ENCODE results near the gene CIC. TPM values are rescaled to one million over a fixed set of nuclear protein-coding genes. Genes with fewer than 3 reads are reported as not detected.

Gene CIC
- polyA plus RNA-seq, 1 donor = 46.0 TPM

DNA sequence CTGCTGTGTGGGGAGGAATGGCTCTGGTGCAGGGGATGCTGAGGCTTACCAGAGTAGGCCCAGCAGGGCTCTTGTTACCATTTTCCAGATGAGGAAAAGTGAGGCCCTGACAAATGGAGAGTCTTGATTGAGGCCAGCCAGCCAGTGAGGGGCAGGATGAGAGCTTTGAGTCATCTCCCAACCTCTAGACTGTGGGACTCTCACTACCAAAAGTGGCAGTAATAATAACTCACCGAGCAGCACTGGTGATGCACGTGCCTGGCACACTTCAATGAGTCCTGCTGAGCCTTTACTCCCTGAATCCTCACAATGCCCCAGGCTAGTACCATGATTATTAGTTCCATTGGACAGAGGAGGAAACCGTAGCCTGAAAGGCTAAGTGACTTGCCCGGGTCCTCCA is 7.8 kb downstream of the CIC start:
- no peak for DNase-seq

DNA sequence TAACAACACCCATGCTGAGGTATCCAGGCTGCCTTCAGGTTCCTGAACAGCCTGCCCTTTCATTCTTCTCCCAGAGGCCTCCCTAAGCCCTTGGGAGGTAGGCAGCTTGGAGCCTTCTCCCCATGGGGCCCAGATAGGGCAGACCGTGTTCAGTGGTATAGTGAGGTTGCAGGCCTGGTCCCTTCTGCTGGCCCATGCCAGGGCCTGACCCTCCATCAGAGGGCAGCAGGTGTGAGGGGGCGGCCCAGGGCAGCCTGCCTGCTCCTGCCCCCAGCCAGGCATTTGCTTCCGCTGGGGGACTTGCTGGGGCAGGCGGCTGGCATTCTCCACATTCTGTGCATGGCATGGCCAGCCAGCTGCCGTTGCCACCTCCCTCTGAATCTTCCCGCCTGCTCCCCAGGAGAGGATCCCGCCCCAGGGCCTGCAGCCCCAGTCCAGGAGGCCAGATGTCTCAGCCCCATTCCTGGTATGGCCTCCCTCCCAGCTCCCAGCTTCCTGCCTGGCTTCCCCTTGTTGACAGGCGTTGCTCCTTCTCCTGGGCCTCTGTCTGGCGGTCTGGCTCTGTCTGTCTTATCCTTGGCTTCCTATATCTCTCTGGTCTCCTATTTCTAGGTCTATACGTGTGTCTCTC is 8.9 kb downstream of the CIC start:
- DNase-seq = no peak

DNA sequence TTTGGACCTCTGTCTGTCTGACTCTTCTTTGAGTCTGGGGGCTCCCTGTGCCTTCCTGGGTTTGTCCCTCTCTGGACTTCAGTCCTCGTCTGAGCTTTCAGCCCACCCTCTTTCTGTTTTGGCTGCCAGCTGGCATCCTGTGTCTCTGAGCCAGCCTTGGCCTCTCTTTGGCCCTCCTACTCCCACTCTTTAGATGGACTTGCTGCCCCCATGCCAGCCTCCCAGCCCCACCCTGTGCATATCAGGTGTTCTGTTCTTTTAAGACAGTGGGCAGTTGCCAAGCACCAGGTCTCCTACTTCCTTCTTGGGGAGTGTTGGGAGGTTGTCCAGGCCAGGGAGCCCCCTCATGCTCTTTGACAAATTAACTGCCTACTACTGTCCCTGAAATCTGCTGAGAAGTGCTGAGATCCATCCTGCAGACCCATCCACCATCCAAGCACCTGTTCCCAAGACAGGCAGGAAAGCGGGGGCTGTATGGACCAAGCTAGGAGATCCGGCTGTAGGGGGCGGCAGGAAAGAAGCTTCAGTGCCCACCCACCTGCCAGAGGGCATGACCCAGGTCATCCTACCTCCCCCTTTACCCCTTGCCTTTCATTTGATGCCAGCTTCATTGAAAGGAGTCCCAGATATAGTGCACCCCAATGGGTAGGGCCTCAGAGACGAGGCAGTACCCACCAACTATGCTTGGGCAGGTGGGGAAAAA is 9.6 kb downstream of the CIC start:
- no peak for DNase-seq

DNA sequence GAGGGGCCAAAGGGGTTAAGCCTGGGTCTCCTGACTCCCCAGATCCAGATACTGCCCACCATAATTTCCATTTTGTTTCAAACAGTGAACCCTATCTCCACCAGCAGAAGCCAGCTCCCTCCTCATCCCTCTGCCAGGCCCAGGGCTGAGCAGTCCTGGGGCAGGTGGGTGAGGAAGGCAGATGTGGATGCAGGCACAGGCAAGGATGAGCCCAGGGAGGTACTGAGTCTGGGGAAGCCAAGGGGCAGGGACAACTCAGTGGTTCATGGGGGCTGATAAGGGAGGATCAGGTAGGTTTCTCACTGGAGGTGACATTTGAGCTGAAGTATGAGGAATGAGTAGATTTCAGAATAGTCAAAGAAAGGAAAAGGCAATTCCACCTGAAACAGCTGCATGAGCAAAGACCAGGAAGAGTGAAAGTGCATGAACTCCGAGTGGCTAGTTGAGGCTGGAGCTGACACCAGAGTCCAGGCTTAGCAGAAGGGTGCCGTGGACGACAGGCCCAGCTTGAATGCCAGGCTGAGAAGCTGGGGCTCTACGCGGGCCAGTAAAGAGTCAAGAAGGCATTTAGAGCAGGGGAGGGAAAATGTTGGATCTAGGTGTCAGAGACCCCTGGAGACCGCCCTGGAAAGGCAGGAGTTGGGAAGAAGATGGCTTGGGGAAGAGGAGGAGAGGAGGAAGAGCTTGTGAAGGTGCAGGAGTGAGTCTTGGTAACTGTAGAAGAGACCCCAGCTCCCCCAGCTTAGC is 10.3 kb downstream of the CIC start:
- no peak for DNase-seq

DNA sequence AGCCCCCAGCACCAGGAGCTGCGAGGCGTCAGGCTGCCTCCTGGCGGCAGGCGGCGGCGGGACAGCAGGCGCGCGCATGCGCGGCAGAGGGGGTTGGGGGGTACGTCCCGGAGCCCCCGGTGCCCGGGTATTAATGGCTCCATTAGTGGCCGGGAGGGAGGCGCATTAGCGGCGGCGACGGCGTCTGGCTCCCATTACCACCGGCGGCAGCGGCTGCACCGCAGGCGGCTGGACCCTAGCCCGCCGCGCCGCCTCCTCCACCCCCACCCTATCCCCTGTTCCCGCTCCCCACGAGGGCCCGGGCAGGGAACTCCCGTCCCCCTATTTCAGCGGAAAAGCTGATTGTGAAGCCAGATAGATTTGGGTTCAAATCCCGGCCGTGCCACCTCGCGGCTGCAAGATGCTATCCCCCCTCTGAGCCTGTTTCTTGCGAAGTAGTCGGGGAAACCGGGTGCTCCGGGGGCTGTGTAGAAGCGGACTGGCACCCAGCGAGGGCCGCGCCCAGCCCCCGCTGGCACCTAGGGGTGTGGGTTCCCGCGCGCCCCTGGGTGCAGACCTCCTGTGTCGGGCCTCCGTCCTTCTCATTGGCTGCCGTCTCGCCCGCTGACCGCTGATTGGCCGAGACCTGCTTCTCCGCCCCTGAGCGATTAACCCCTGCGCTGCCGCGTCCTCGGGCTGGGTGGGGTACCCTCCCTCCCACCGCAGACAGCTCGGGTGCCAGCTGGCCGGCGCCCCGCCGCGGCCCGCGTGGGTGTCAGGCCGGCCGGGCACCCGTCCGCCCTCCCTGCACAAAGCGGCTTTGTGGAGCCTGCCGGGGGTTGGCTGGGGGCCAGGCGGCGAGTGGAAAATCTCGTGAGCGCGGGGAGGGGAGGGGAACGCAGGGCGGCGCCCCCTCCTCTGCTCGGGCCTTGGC is 11.1 kb downstream of the CIC start:
- no peak for DNase-seq

DNA sequence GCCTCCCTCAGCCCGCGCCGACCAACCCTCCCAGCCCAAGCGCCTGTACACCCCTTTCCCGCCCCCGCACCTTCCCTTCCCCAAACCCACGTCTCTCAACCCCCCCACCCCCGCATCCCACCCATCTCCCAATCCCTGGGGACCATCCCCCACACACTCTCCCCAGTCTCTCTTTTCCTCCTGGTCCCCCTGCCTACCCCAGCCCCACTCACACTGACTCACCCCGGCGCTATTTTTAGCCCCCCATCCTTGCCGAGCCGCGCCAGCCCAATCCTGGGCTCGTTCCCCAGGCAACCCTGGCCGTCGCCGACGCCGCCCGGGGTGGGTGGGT is 11.7 kb downstream of the CIC start:
- DNase-seq = no peak

DNA sequence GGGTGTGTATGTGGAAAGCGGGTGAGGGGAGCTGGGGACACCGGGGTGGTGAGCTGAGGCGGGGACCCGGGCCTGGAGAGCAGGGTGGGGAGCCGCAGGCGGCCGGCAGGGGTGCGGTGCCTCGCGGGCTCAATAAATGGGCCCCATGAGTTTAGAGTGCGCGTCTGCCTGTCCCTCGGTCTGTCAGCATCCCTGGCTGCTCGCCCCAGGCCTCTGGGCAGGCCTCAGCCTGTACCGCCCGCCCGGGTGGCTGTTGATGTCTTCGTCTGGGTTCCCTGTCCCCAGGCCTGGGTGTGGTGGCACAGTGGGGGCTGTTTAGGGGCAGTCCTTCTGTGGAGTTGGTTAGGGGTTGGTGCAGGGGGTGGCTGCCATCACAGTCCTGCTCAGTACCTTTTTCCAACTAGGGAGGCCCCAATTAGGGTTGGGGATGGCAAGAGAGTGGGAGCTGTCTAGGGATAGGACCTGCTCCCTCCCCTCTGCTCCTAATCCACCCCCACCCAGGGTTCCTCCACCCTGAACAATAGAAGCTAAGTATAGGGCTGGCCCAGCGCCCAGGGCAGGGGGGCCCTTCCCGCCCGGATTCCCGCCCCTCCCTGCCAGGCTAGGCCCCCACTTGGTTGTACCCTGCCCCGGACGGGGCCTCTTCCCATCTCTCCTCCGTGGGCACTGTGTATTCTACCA is 12.2 kb downstream of the CIC start:
- no peak for DNase-seq

DNA sequence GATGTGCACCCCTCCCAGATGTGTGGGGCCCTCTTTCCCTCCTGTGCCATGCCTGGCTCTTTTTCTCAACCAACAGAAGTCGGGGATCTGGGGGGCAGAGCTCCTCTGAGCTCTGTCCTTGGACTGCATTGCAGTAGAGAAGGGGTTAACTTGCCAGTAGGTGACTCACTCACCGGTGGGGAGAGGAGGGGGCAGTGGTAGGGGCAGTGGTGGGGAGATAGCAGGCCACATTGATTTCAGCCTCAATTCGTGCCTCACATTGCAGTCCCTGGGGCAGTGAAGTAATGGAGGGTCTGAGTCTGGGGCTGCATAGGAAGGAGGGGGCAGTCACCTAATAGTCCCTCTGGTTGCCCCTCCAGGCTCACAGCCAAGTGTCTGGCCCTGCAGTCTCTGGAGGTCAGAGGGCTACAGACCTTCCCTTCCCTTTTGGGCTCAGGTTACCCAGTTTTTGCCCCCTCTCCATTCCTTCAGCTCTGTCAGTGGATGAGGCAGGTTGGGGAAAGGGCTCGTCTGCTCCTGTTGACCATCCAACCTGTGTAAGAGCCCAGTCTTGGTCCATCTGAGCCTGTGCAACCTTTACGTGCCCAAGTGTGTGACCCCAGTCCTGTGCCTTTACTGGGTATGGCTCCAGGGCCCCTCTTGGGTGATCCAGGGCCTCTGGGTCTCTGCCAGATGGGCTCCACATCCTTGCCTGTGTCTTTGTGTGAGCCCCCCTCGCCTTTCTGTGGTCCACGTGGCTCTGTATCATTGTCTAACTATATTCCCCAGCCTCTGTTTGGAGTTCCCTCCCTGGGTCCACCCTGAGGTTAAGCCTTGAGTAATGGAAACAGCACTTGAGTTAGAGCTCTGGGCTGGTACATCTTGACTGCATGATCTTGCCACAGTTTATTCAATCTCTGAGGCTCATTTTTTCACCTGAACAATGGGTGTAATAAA is 13.0 kb downstream of the CIC start:
- no peak for DNase-seq

DNA sequence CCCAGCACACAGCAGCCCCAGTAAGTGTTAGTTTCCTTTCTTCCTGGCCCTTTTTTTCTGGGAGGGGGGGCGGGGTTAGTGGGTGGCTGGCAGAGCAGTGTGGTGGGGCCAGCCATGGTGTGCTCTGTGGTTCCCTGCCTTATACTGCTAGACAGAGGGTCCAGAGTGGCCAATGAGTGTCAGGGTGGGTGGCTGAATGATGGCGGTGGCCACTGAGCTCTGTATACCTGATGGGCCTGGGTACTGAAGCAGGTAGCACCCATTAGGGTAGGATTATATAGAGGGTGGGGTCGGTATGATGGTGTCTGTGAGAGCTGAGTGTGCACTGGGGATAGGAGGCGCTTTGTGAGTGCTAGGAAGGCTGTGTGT is 13.8 kb downstream of the CIC start:
- DNase-seq = no peak

DNA sequence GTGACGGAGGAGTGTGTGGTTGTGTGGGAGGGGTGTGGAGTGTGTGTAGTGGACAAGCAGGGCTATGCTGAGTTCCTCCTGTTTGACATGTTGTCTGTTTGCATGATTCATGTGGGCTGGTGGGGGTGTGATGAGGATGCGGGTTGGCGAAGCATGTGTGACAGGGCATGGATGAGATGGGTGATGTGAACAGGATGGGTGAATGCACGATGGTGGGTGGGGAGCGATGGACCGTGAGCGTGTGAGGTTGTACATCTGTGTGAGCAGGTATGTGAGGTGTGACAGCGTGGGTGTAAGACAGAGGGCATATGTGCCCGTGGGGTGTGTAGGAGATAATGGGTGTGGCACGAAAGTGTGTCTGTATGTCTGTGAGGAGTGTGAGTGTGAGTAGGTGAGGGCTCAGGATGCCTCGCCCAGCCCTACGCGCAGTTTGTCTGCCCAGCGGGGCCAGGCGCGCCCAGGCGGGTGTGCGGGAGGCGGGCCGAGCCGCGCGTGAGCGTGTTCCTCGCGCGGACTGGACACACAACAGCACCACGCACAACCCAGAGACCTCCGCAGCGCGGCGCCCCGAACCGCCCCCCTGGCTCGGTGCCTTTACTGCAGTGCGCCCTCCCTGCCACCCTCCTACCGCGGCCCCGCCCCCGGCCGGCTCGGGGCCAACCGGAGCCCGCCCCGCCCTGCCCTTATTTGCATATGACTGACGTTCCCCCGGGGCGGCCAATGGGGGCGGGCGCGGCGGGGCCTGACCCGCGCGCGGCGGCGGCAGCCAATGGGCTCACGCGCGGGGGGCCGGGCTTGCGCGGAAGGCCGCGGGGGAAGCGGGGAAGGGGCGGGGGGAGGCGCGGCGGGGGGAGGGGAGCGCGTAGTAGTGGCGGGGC is 14.4 kb downstream of the CIC start:
- peak; percentile 93 for DNase-seq

DNA sequence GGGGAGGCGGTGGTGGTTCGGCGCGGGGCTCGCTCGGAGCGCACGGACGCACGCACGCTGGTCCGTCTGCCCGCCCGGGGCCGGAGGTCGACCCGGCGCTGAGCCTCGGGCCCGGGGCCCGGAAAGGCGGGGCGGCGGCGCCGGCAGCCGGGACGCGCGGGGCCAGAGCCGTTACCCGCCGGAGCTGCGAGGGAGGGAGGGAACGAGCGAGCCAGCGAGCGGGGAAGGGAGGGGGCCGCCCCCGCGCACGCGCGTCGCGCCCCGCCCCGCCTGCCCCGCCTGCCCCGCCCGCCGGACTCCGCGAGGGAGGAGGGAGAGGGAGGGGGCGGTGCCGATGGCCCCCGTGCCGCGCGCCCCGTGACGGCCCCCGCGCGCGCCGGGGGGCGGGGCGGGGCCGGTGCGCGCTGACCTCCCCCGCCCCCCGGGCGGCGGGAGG is 15.0 kb downstream of the CIC start:
- no peak for DNase-seq

DNA sequence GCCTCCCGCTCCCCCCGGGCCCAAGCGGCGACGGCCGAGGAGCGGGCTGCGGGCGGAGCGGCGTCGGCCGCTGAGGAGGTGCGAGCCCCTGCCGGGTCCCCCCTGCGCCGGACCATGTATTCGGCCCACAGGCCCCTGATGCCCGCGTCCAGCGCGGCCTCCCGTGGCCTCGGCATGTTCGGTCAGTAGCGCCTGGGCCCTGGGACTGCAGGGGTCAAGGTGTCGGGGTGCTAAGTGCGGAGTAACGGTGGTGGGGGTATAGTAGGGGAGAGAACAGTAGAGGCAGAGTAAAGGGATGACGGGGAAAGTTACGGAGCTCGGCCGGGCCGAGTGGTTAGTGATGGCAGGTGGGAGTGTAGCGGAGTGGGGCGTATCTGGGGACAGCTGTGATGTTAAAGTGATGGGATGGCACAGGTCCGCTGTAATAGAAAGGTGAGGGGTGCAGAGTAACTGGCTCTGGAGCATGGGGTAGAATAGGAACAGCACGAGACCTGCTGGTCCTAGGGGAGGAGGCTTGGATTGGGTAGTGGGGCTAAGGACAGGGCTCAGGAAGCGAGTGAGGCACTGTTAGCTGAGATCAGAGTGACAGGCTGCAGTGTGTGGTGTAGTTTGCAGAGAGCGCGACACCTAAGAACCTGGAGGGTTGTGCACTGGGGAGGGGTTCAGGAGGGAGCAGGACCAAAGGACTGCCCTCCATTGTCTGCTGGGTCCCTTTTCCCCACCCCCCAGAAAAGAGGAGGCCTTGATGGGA is 15.7 kb downstream of the CIC start:
- no peak for DNase-seq

DNA sequence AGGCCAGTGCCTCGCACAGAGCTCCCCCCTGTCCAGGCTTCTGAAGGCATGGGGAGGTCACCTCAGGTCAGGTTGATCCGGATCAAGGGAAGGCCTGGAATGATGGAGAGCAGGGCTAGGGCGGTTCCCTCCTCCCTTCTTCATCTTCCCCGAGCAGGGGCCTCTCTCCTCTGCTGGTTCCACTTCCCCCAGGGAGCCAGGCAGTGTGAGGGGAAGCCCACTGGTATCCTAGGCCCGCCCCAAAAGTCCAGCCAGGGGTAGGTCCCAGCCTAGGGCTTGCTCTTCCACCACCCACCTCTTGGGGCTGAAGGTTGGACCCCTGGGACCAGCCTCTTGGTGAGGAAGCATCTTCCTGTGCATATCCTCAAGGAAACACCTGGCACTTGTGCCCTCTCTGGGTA is 16.5 kb downstream of the CIC start:
- no peak for DNase-seq

DNA sequence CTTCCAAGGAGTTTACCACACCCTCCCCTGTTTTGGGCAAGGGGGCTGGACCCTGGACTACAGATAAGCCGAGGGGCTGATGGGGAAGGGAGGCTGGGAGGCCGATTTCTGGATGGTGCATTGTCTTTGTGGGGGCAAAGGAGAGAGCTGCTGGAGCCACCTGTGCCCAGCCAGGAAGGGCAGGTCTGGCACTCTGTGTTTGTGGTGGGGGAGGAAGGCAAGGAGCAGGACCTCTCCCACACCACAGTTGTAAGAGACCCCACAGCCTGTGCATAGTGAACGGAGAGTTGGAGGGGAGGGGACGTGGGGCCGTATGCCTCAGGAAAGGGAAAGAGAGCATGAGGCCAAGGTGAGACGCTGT is 16.9 kb downstream of the CIC start:
- DNase-seq = no peak

DNA sequence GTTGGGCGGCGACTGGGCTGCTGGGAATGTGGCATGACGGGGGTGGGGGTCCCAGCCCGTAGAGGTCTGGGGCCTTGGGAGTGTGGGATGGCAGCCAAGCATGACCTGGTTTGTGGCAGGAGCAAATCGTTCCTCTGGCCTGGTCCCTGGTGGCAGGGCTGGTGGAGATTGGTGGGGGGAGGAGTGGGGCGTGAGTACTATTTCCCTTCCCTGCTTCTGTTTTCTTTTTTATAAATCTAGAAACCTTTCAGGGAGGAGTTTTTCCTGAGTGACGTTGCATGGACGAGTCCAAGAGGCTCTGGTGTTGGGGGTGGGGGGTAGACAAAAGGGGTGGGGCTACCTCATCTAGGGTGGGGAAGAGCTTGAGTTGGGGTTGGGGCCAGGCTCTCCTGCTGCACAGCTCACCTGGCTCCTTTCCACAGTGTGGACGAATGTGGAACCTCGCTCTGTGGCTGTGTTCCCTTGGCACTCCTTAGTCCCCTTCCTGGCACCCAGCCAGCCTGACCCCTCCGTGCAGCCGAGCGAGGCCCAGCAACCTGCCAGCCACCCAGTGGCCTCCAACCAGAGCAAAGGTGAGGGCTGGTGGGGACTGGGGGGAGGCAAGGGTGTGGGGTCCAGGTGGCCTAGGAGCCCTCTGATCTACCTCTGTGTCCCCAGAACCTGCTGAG is 17.4 kb downstream of the CIC start:
- DNase-seq = no peak

DNA sequence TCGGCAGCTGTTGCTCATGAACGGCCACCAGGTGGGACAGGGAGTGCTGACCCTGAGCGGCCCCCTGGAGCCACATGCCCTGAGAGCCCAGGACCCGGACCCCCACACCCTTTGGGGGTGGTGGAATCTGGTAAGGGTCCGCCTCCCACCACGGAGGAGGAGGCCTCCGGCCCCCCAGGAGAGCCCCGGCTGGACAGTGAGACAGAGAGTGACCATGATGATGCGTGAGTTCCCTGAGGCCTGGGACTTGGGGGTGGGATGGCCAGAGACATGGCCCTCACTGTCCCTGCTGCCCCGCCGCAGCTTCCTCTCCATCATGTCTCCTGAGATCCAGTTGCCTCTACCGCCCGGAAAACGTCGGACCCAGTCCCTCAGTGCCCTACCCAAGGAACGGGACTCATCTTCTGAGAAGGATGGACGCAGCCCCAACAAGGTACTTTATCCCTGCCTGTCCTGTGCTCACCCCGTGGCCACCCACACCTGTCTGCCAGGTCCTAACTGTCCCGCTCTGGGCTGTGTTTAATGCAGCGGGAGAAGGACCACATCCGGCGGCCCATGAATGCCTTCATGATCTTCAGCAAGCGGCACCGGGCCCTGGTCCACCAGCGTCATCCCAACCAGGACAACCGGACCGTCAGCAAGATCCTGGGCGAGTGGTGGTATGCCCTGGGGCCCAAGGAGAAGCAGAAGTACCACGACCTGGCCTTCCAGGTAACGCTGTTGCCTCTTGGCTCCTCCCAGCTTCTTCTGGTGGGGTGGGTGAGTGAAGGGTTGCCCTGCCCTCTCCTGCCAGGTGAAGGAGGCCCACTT is 18.2 kb downstream of the CIC start:
- no peak for DNase-seq

DNA sequence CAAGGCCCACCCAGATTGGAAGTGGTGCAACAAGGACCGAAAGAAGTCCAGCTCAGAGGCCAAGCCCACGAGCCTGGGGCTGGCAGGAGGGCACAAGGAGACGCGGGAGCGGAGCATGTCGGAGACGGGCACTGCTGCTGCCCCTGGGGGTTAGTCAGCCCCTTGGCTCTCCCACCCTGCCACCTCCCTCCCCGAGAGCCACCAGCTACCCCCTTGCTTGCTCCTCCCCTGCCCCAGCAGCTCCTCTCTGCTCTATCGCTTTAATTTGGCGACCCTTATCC is 18.7 kb downstream of the CIC start:
- no peak for DNase-seq

DNA sequence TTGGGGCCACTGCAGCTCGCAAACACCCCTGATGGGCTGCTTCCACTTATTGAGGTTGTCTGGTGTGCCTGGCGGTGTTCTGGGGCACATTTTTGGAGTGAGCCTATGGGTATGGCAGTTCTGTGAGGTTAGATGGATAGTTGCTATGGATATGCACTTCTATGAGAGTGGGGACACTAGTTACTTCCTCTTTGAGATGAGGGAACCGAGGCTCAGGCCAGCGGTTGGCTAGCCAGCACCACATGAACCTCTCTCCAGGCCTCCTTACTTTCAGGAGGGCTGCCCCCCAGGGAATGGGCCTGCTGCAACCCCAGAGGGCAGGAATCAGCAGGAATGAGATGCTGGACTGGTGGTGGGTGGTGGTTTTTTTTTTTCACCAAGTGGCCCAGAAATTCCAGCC is 19.3 kb downstream of the CIC start:
- no peak for DNase-seq
